ENCODE data around the gene RBM23.
"Not testable (repeated sequence)": the region's sequence is repeated elsewhere in the genome, so short reads cannot be mapped to it uniquely, and the experiment has no call there.

The RBM23 gene

DNA sequence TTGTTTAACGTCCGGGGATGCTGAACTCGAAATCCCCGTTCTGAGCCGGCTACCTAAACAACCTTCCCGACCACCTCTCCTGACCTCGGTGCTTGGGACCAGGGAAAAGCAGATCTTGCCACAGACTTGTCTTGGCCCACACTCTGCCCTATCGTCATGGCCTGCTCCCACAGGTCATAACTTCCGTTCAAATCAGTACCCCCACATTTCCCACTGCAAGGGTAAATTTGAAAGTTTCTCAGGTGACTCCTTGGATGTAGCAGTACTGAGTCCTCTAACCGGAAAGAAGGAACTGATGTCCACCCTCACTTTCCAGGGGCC, 612 bp upstream of the RBM23 start:
- no peak for DNase-seq (ENCODE audit: low read depth in 4 of 4, low spot score in 1 of 4)

DNA sequence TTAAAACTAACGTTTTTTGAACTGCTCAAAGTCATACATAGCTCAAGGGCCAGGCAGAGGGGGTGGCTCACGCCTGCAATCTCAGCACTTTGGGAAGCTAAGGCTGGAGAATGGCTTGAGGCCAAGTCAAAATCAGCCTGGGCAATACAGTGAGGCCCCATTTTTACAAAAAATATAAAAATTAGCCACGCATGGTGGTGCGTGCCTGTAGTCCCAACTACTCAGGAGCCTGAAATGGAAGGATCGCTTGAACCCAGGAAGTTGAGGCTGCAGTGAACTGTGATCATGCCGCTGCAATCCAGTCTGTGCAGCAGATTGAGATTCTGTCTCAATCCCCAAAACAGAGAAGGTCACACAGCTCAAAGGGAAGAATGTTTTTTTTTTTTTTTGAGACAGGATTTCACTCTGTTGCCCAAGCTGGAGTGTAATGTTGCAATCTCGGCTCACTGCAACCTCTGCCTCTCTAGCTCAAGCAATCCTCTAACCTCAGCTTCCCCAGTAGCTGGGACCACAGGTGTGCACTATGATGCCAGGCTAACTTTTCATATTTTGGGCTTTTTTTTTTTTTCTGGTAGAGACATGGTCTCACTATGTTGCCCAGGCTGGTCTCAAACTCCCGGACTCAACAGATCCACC, 2.9 kb downstream of the RBM23 start:
- no peak for DNase-seq (ENCODE audit: low read depth in 4 of 4, low spot score in 1 of 4)

DNA sequence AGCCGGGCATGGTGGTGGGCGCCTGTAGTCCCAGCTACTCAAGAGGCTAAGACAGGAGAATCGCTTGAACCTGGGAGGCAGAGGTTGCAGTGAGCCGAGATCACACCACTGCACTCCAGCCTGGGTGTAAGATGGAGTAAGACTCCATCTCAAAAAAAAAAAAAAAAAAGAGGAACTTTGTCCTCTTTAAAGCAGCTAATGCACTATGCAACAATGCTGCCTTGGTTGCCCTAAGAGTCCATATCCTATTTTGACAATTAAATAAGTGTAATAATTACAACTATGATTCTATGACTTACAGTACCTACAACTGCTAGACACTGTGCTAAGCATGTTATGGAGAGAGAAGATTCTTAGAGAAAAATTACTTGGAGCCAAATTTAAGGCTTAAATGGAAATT, 4.1 kb downstream of the RBM23 start:
- DNase-seq (ENCODE audit: low read depth in 4 of 4, low spot score in 1 of 4): not testable (repeated sequence)

GRCh38 chr14:22910916-22911315, 8.0 kb downstream of the RBM23 start:
- DNase-seq (ENCODE audit: low read depth in 4 of 4, low spot score in 1 of 4): no peak

DNA sequence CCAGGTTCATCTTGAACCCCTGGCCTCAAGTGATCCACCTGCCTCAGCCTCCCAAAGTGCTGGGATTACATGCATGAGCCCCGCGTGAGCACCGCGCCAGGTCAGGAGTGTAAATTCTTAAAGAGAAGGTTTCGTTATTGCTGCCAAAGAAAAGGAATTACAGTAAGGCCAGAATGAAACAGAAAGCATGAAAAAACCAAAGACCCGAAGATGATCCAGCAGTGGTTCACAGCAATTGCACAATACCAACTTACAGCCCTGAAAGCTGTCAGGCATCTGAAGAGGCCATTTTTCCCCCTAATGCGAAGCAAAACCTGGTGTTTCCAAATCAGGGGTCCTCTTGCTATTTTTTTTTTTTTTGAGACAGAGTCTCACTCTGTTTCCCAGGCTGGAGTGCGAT, 10.3 kb downstream of the RBM23 start:
- DNase-seq (ENCODE audit: low read depth in 4 of 4, low spot score in 1 of 4): no peak

GRCh38 chr14:22907429-22907828, 11.5 kb downstream of the RBM23 start:
- DNase-seq (ENCODE audit: low read depth in 4 of 4, low spot score in 1 of 4): no peak

- no peak for DNase-seq (ENCODE audit: low read depth in 4 of 4, low spot score in 1 of 4)
These were observed 12.9 kb downstream of the RBM23 start for GRCh38 chr14:22906073-22906472.

DNA sequence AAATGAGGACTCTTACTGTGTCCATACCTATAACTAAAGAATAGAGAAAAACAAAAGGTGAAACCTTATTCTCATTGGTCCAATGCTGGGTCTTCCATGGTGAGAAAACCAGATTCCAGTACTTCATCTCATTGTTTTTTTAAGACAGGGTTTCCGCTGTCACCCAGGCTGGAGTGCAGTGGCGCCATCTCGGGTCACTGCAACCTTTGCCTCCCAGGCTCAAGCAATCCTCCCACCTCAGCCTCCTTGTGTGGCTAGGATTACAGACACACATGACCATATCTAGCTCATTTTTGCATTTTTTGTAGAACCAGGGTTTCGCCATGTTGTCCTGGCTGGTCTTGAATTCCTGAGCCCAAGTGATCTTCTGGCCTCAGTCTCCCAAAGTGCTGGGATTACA, 13.3 kb downstream of the RBM23 start:
- DNase-seq (ENCODE audit: low read depth in 4 of 4, low spot score in 1 of 4): no peak

DNA sequence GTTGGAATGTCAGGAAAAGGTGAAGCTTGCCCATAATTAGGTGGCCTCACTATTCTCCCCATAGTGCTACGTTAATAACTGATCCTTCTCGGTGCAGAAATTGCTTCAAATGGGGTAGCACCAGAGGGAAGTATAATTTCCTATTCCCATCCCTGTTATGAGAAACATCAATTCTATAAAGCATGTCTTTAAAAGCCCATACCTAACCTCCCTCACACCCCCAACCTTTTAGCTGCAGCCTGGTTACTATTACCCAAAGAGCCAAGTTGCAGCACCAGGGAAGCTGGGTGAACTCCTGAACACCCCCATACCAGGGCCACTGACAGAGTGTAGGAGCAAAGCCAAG, 15.2 kb downstream of the RBM23 start:
- no peak for DNase-seq (ENCODE audit: low read depth in 4 of 4, low spot score in 1 of 4)

- no peak for DNase-seq (ENCODE audit: low read depth in 4 of 4, low spot score in 1 of 4)
These were observed 17.1 kb downstream of the RBM23 start for GRCh38 chr14:22901799-22902198.

DNA sequence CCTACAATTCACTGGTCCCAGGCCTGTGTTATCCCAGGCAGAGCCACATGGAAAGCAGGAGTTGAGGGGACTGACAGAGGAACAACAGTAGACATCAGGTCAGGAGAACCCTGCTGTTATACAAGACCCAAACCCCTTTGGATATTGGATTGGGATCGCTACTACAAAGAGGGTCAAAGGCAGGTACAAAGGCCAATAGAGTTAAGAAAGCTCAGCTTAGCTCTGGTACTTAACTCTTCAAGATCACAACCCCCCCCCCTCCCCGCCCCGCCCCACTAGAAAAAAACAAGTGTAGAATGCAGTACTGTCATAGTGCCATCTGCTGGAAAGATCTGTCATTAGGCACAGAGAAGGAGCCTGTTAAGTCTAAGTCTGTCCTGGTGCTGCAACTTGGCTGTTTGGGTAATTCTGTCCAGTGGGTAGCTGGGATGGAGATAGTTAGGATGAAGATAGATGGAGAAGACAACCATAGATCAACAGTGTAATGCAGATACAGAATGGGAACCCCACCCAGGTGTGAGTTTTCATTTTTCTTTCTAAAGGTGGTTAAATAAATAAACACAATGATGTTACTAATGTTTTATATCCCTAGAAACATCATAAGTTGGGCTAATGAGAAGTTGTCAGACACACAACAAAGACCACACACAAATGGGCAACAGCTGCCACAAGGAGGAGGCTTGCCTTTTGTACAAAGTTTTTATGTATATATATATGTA, 18.7 kb downstream of the RBM23 start:
- no peak for DNase-seq (ENCODE audit: low read depth in 4 of 4, low spot score in 1 of 4)

DNA sequence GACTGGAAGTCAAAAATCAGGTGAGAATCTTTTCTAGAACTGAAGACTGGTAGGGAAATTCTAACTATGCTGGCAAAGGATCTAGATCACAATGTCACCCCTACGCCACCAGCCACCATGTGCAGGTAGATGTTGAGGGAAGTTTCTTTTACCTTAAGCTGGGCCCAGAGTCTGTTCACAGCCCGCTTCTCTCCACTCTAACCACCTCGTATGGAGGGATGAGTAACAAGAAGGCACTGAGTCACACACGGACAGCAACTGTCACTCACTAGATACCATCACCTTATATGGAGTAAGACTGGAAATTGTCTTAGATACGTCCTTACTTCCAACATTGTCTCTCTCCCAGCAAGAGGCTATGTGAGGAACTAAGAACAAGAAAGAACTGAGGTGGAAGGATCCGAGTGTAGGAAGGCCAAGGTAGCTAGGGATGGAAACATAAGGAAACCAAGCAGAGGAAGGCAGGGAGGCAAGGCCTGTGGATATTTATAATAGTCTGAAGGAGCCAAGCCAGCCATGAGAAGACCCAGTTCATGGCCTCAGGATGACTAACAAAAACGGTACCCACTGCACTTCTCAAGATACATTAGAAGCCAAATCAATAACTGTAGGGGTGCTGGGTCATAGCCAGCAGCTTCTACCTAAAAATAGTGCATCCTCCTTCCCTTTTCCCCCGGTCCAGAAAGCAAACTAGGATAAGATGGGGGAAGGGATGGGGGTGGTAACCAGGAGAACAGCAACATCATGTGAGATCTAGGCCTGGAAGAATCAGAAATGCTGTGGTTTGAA, 20.5 kb downstream of the RBM23 start:
- DNase-seq (ENCODE audit: low read depth in 4 of 4, low spot score in 1 of 4): no peak

- no peak for DNase-seq (ENCODE audit: low read depth in 4 of 4, low spot score in 1 of 4)
These were observed 21.6 kb downstream of the RBM23 start for GRCh38 chr14:22897357-22897756.

- DNase-seq (ENCODE audit: low read depth in 4 of 4, low spot score in 1 of 4): no peak
These were observed 22.2 kb downstream of the RBM23 start for GRCh38 chr14:22896760-22897159.

GRCh38 chr14:22896356-22896755, 22.6 kb downstream of the RBM23 start:
- DNase-seq (ENCODE audit: low read depth in 4 of 4, low spot score in 1 of 4): no peak

DNA sequence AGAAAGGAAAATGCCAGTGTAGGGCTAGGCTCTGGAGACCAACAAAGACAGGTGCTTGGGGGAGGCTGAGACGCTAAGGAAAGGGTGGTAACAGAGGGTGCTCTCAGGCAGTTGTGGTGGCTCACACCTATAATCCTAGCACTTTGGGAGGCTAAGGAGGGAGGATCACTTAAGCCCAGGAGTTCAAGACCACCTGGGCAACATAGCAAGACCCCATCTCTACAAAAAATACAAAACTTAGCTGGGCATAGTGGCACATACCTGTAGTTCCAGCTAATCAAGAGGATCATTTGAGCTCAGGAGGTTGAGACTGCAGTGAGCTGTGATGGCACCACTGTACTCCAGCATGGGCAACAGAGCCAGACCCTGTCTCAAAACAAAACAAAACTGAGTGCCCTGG, 23.5 kb downstream of the RBM23 start:
- DNase-seq (ENCODE audit: low read depth in 4 of 4, low spot score in 1 of 4): no peak

DNA sequence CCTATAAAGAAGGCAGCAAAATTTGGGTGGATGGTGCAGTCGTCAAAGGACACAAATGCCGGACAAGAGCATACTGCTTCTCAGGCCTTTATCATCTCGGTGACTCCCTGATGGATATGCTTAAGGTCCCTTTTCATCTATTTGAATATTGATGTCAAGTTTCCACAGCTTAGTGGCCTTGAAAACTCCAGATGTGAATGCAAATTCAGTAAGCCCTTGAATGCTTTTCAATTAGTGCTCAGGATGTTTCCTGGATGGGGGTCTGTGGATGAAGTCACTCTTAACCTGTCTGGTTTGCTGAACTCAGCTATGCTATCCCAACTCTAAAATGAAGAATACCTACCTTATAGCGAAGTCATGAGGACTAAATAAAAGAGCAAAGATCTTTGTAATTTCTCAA, 25.2 kb downstream of the RBM23 start:
- DNase-seq (ENCODE audit: low read depth in 4 of 4, low spot score in 1 of 4): no peak

- DNase-seq (ENCODE audit: low read depth in 4 of 4, low spot score in 1 of 4): no peak
These were observed 26.5 kb downstream of the RBM23 start for GRCh38 chr14:22892488-22892887.

DNA sequence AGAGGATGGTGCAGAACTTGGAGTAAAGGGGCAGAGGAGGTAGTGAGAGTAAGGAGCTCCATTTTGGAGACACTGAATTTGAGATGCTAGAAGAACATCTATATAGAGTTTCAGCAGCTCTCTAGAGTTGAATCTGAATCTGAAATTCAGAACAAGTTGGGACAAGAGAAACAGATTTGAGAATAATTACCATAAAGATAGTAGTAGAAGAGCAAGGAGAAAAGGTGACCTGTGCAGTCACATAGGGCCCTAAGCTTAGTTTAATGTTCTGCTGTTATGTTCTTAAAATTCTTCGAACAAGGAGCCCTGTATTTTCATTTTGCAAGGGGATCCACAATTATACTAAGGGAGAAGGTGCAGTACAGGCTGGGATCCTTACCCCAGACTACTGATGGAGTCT, 28.5 kb downstream of the RBM23 start:
- no peak for DNase-seq (ENCODE audit: low read depth in 4 of 4, low spot score in 1 of 4)

GRCh38 chr14:22888662-22889061, 30.3 kb downstream of the RBM23 start:
- DNase-seq (ENCODE audit: low read depth in 4 of 4, low spot score in 1 of 4): no peak

- peak in 2 of 4 experiments; percentile 24 to 51 for DNase-seq (ENCODE audit: low read depth in 4 of 4, low spot score in 1 of 4)
These were observed 31.0 kb downstream of the RBM23 start for GRCh38 chr14:22887990-22888378.

DNA sequence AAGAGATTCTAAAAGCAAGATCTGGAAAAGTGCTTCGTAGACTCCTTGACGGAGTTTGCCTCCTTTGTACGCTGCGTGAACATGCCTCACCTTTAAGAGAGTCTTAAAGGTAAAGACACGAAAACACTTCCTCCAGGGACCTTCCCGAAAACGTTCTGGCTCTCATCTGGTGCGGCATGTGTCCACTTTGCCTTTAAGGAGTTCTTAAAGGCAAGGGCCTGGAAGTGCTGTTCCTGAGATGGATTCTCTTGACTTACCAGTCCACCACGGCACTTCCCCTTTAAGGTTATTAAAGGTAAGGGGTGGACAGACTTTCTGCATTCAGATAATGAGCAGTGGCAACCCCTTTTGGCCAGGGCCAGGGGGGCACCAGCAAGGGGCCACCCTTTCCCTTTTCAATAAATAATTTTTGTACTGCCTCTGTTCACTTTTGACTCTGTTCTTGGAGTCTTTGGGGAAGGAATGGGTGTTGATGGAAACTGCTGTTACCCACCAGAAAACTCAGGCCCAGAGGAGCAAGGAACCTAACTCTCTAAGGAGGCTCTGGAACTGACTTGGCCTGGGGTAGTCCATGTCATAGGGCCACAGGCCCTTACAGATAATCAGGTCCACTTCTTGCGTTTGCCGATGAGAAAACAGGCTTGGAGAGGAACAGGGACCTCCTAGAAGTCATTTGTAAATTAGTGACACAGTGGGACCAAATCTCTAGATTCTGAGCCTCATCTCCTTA, 31.5 kb downstream of the RBM23 start:
- DNase-seq (ENCODE audit: low read depth in 4 of 4, low spot score in 1 of 4): no peak
